IPS DF 6.9 (cell line): ENCODE measurements around the gene SLC43A3.

Experiments
- DNase-seq: peaks from one replicate; pipeline ENCODE4 v3.0.0-alpha.2; 2013; ENCODE audit warnings: low read depth, low spot score
- H3K27ac ChIP-seq: one replicate; pipeline ENCODE4 v1.5.1; 2013; ENCODE audit warnings: low read length, control low read depth
- H3K27me3 ChIP-seq: 2 replicates; pipeline ENCODE4 v1.6.1; 2013; ENCODE audit warnings: mild to moderate bottlenecking, low read length; ENCODE audit not compliant: control insufficient read depth, insufficient read depth
- H3K36me3 ChIP-seq: 2 replicates; pipeline ENCODE4 v1.6.1; 2013; ENCODE audit warnings: low read length; ENCODE audit not compliant: control insufficient read depth, insufficient read depth
- H3K4me1 ChIP-seq: 2 replicates; pipeline ENCODE4 v1.6.1; 2013; ENCODE audit warnings: low read length; ENCODE audit not compliant: control insufficient read depth, insufficient read depth
- H3K4me3 ChIP-seq: 2 replicates; pipeline ENCODE4 v1.5.1; 2013; ENCODE audit warnings: mild to moderate bottlenecking, low read length
- H3K9me3 ChIP-seq: 2 replicates; pipeline ENCODE4 v1.6.1; 2013; ENCODE audit warnings: low read length, inconsistent platforms; ENCODE audit not compliant: control insufficient read depth, insufficient read depth
- WGBS: extraction: QIAGEN DNeasy Blood & Tissue Kit; methylation state at CpG from one replicate; pipeline ENCODE4 v1.1.7; 2013; ENCODE audit warnings: mixed read lengths, missing lambda C conversion rate; ENCODE audit not compliant: insufficient read length, insufficient coverage; 5-methylcytosine and 5-hydroxymethylcytosine counted together

Gene SLC43A3

DNA sequence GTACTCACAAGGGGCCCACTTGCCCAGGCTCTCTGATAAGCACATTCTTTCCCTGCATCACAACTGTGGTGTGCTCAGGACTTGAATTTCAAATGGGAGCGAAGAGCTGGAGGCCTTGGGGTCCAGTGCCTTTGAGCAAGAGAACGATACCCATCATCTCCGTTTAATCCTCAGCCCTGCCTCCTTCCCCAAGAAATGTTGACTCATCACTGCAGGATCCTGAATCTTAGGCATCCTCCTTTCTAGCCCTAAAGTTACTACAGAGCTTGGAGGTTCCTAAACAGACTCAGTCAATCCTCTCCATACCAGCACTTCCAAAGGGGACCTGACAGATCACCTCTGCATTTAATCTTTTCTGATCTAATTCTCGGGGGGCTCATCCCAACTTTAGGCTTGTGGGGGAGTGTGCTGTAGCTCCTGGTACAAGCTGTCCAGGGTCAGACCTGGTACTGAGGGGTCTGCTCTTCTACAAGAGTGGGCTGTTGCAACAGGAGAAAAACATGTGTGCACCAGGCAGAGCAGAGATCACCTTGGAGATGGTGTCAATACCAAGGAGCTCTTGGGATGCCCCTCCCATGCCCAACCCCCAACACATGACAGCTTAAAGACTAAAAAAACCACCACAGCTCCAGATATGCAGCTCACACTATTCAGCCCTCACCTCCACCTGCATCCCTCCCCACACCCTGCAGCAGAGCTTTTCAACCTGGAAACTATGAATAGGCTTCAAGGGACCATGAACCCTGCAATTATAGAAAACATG lies 32.5 kb downstream of the SLC43A3 start:
- Histone ChIP-seq H3K36me3 (no peaks in the 10 kb centered on the region), H3K27me3 (no peaks in the 10 kb centered on the region), H3K27ac (no peak overlapping the region), H3K9me3 (no peaks in the 10 kb centered on the region), H3K4me1 (no peaks in the 10 kb centered on the region), H3K4me3 (no peak overlapping the region)
- DNase-seq, result no peak
- no CpG with 5 or more reads among the region's 4 CpGs for WGBS

- WGBS, result no CpG with 5 or more reads among the region's 4 CpGs
- no peak for DNase-seq
Measured at GRCh38 chr11:57392763-57393105, 34.2 kb downstream of the SLC43A3 start.

GRCh38 chr11:57392066-57392762 lies 34.7 kb downstream of the SLC43A3 start:
- Histone ChIP-seq H3K36me3 (no peaks in the 10 kb centered on the region), H3K4me1 (no peaks in the 10 kb centered on the region), H3K27ac (no peak overlapping the region), H3K4me3 (no peak overlapping the region), H3K9me3 (no peaks in the 10 kb centered on the region), H3K27me3 (no peaks in the 10 kb centered on the region)
- DNase-seq, result no peak
- no CpG with 5 or more reads among the region's 8 CpGs for WGBS

More at GRCh38 chr11:57392763-57393105, 34.2 kb downstream of the SLC43A3 start:
- Histone ChIP-seq H3K4me1 (no peaks in the 10 kb centered on the region), H3K9me3 (no peaks in the 10 kb centered on the region), H3K27me3 (no peaks in the 10 kb centered on the region), H3K36me3 (no peaks in the 10 kb centered on the region), H3K4me3 (no peak overlapping the region), H3K27ac (no peak overlapping the region)

DNA sequence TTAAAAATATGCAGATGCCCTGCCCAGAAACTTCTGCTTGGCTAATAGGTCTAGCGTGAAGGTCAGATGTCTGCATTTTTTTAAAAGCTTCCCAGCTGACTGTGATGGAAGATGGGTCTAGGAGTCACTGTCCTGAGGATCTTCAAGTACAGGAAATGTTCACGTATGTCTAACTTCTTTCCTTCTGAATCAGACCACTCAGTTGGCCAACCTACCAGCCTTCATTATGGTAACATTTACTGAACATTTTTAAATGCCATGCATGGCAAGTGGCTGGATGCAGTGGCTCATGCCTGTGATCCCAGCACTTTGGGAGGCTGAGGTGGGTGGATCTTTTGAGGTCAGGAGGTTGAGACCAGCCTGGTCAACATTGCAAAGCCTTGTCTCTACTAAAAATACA lies 35.4 kb downstream of the SLC43A3 start:
- H3K4me1 ChIP-seq, result no peaks in the 10 kb centered on the region
- no peak overlapping the region for H3K4me3 ChIP-seq
- no peaks in the 10 kb centered on the region for H3K9me3 ChIP-seq
- DNase-seq, result no peak
- WGBS, result no CpG with 5 or more reads among the region's 2 CpGs
- H3K27ac ChIP-seq, result no peak overlapping the region
- no peaks in the 10 kb centered on the region for H3K27me3 ChIP-seq
- H3K36me3 ChIP-seq, result no peaks in the 10 kb centered on the region

GRCh38 chr11:57391111-57391510 lies 35.8 kb downstream of the SLC43A3 start:
- Histone ChIP-seq H3K4me3 (no peak overlapping the region), H3K4me1 (no peaks in the 10 kb centered on the region), H3K36me3 (no peaks in the 10 kb centered on the region), H3K27ac (no peak overlapping the region), H3K27me3 (no peaks in the 10 kb centered on the region), H3K9me3 (no peaks in the 10 kb centered on the region)
- WGBS, result no CpG with 5 or more reads among the region's 3 CpGs
- DNase-seq, result no peak

GRCh38 chr11:57390535-57390934 lies 36.4 kb downstream of the SLC43A3 start, which contains the start of gene PRG2:
TSS of gene PRG2 (minus strand) at chr11:57390650. CDS start at chr11:57389944, 706 bp downstream.
- H3K27ac ChIP-seq, result no peak within 1 kb of the TSS
- WGBS, result no CpG with 5 or more reads among the region's 2 CpGs
- H3K27me3 ChIP-seq, result no peaks in the 10 kb centered on the region
- H3K4me1 ChIP-seq, result no peaks in the 10 kb centered on the region
- no peaks in the 10 kb centered on the region for H3K9me3 ChIP-seq
- no peak for DNase-seq
- H3K4me3 ChIP-seq, result no peak within 1 kb of the TSS
- no peaks in the 10 kb centered on the region for H3K36me3 ChIP-seq

GRCh38 chr11:57387289-57388030 lies 39.5 kb downstream of the SLC43A3 start:
- WGBS, result no CpG with 5 or more reads among the region's 16 CpGs
- DNase-seq, result no peak
- Histone ChIP-seq H3K27me3 (no peaks in the 10 kb centered on the region), H3K27ac (no peak overlapping the region), H3K36me3 (no peaks in the 10 kb centered on the region), H3K9me3 (no peaks in the 10 kb centered on the region), H3K4me1 (no peaks in the 10 kb centered on the region), H3K4me3 (no peak overlapping the region)

DNA sequence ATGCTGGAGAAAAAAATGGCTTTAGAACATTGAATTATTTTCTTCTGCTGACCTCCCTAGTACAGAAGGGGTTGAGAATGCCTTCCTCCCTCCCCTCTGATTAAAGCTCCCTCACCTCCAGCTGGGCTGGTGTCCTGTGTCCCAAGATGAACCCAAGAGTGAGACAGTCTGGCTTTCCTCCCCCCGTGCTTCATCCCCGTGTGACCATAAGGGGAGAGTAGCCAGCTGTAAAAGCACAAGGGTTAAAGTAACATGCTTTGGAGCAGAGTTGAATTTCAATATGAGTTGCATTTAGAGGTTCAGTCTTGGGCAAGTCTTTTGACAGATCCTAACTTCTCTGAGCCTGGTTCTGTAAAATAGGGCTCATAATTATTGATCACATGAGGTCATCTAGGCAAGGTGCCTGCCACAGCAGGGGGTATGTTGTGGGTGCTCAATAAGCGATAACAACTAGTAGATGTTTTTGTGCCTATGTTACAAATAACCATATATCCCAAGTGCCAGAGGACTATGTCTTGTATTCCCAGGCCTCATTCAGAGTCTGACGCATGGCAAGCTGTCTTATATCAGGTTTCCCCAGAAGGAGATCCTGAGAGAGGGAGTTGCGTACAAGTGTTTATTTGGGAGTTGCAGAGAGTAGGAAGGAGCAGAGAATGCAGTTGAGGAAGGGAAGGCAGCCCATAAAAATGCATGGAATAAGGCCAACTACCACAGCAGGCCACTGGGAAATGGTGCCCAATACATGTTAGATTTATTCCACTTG lies 40.6 kb downstream of the SLC43A3 start:
- no peaks in the 10 kb centered on the region for H3K9me3 ChIP-seq
- no CpG with 5 or more reads among the region's 5 CpGs for WGBS
- no peaks in the 10 kb centered on the region for H3K4me1 ChIP-seq
- no peak for DNase-seq
- H3K27ac ChIP-seq, result no peak overlapping the region
- no peaks in the 10 kb centered on the region for H3K36me3 ChIP-seq
- H3K27me3 ChIP-seq, result no peaks in the 10 kb centered on the region
- H3K4me3 ChIP-seq, result no peak overlapping the region

GRCh38 chr11:57380975-57381374 lies 45.9 kb downstream of the SLC43A3 start, which contains the start of gene PRG3:
TSS of gene PRG3 (minus strand) at chr11:57381150. CDS start at chr11:57380708, 442 bp downstream.
- Histone ChIP-seq H3K4me1 (no peaks in the 10 kb centered on the region; the same call in 1 of the 2 replicates), H3K27ac (no peak within 1 kb of the TSS), H3K27me3 (no peaks in the 10 kb centered on the region; the same call in 1 of the 2 replicates), H3K4me3 (no peak within 1 kb of the TSS), H3K36me3 (no peaks in the 10 kb centered on the region), H3K9me3 (no peaks in the 10 kb centered on the region)
- WGBS, result no CpG with 5 or more reads among the region's 2 CpGs
- no peak for DNase-seq

DNA sequence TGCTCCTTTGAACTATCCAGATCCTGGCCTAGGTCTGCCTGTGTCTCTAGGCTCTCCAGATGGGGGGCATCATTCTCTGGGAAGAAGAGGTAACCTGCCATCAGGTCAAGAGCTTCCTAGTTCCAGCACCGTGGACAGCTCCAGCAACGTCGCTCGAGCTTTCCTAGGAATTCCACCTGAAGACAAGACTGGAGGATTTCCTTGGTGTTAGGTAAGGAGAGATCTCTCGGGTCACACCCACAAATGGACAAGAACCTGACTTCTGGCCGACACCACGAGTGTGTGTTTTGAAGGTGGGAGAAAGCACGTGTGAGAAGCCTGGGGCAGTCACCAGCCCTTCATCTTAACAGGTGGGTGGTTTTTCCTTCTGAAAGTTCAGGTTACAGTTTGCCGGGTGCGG lies 47.2 kb downstream of the SLC43A3 start:
- Histone ChIP-seq H3K27ac (no peak overlapping the region), H3K4me3 (no peak overlapping the region), H3K36me3 (no peaks in the 10 kb centered on the region), H3K4me1 (no peaks in the 10 kb centered on the region; the same call in 1 of the 2 replicates), H3K9me3 (no peaks in the 10 kb centered on the region), H3K27me3 (no peaks in the 10 kb centered on the region; the same call in 1 of the 2 replicates)
- DNase-seq, result peak; percentile 61
- no CpG with 5 or more reads among the region's 10 CpGs for WGBS
